Measurements from ENCODE around the gene RNF32. TPM values are rescaled to one million over a fixed set of nuclear protein-coding genes. Genes with fewer than 3 reads are reported as not detected.

RNF32 gene
- total and polyA plus RNA-seq, 2 of the 13 experiments (the other 11 are each of a cell fraction or from before 2014, with no cell fraction given), result not detected

DNA sequence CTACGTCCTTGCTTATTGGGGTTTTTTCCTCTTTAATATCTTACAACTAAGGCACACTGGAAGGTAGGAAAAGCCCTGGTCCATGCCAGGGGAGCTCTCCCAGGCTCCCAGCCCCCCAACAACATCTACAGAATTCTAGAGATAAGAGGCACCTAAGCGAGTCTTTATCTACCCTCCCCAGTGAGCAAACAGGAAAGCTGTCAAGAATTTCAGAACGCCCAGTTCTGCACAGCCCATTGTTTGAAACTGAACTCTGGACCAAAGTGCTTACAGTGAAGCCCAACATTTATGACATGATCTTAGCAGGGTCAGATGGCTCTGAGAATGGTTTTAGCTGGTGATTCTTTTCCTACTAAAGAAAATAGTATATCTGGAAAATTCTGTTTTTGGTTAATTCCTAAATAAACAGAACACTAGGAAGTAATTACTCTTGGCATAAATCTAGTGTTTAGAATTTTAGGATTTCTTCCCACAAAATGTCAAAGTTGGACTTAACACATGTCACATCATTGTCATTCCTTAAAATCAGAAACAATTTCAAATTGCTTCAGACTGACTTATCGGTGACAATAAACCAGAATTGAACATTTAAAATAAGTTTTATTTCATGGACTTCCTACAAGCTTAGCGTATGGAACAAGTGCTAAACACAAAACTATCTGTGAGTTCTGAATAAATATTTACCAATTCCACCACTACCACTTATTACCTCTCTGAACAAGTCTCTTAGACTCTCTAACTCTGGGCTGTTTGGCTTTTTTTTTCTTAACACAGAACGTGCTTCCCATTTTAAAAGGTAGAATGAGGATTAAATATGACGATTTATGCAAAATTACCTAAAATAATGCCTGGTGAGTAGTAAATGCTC, 31.3 kb upstream of the RNF32 start (continued):
- TF ChIP-seq NR2F1 (CRISPR knock-in tag; IDR thresholded peaks at IDR 0.05) (peak in 1 of 2 experiments; percentile 28; a peak in 1 of 4 replicates), ZNF333 (CRISPR knock-in tag; IDR thresholded peaks at IDR 0.05; ENCODE audit: borderline replicate concordance) (no peak), GTF3A (CRISPR knock-in tag; conservative IDR thresholded peaks at IDR 0.05) (no peak), ZNF382 (CRISPR knock-in tag; IDR thresholded peaks at IDR 0.05; ENCODE audit: borderline replicate concordance) (no peak), GTF2F1 (IDR thresholded peaks at IDR 0.05; ENCODE audit: low read length) (no peak), ZNF572 (CRISPR knock-in tag; IDR thresholded peaks at IDR 0.05) (no peak), PRMT3 (CRISPR knock-in tag; IDR thresholded peaks at IDR 0.05; ENCODE audit: borderline replicate concordance, low read depth) (no peak), ZNF761 (CRISPR knock-in tag; conservative IDR thresholded peaks at IDR 0.05) (no peak; the same call in 1 of the 2 replicates), ZNF24 (IDR thresholded peaks at IDR 0.05) (no peak), MATR3 (CRISPR knock-in tag; IDR thresholded peaks at IDR 0.05) (no peak), MED13 (CRISPR knock-in tag; IDR thresholded peaks at IDR 0.05) (peak; percentile 95), ZNF468 (CRISPR knock-in tag; IDR thresholded peaks at IDR 0.05) (no peak), ZNF121 (CRISPR knock-in tag; IDR thresholded peaks at IDR 0.05) (no peak), SP4 (CRISPR knock-in tag; IDR thresholded peaks at IDR 0.05) (no peak), CENPT (CRISPR knock-in tag; IDR thresholded peaks at IDR 0.05; ENCODE audit: low read depth) (no peak), ZNF343 (CRISPR knock-in tag; IDR thresholded peaks at IDR 0.05) (0 out of 2 replicates have a peak, but pooled peaks have one; percentile 74), ZNF850 (CRISPR knock-in tag; conservative IDR thresholded peaks at IDR 0.05) (no peak), ZFP41 (CRISPR knock-in tag; IDR thresholded peaks at IDR 0.05; ENCODE audit: borderline replicate concordance) (no peak), REPIN1 (CRISPR knock-in tag; IDR thresholded peaks at IDR 0.05; ENCODE audit: borderline replicate concordance, low read depth) (peak; percentile 73; the same call in 1 of the 2 replicates)
- TF ChIP-seq, protein P1, sequence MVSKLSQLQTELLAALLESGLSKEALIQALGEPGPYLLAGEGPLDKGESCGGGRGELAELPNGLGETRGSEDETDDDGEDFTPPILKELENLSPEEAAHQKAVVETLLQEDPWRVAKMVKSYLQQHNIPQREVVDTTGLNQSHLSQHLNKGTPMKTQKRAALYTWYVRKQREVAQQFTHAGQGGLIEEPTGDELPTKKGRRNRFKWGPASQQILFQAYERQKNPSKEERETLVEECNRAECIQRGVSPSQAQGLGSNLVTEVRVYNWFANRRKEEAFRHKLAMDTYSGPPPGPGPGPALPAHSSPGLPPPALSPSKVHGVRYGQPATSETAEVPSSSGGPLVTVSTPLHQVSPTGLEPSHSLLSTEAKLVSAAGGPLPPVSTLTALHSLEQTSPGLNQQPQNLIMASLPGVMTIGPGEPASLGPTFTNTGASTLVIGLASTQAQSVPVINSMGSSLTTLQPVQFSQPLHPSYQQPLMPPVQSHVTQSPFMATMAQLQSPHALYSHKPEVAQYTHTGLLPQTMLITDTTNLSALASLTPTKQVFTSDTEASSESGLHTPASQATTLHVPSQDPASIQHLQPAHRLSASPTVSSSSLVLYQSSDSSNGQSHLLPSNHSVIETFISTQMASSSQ (IDR thresholded peaks at IDR 0.05; ENCODE audit: low read depth), result peak; percentile 60
- TF ChIP-seq, protein P1 (CRISPR knock-in tag; IDR thresholded peaks at IDR 0.05; ENCODE audit: borderline replicate concordance), result peak; percentile 82; the same call in 1 of the 2 replicates
- TF ChIP-seq, protein P2, sequence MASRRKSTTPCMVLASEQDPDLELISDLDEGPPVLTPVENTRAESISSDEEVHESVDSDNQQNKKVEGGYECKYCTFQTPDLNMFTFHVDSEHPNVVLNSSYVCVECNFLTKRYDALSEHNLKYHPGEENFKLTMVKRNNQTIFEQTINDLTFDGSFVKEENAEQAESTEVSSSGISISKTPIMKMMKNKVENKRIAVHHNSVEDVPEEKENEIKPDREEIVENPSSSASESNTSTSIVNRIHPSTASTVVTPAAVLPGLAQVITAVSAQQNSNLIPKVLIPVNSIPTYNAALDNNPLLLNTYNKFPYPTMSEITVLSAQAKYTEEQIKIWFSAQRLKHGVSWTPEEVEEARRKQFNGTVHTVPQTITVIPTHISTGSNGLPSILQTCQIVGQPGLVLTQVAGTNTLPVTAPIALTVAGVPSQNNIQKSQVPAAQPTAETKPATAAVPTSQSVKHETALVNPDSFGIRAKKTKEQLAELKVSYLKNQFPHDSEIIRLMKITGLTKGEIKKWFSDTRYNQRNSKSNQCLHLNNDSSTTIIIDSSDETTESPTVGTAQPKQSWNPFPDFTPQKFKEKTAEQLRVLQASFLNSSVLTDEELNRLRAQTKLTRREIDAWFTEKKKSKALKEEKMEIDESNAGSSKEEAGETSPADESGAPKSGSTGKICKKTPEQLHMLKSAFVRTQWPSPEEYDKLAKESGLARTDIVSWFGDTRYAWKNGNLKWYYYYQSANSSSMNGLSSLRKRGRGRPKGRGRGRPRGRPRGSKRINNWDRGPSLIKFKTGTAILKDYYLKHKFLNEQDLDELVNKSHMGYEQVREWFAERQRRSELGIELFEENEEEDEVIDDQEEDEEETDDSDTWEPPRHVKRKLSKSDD (CRISPR knock-in tag; IDR thresholded peaks at IDR 0.05; ENCODE audit: low read depth), result no peak
- TF ChIP-seq, protein P3, sequence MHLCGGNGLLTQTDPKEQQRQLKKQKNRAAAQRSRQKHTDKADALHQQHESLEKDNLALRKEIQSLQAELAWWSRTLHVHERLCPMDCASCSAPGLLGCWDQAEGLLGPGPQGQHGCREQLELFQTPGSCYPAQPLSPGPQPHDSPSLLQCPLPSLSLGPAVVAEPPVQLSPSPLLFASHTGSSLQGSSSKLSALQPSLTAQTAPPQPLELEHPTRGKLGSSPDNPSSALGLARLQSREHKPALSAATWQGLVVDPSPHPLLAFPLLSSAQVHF (CRISPR knock-in tag; IDR thresholded peaks at IDR 0.05), result no peak

Measured in HepG2 (cell line).